Effector CD8-positive, alpha-beta T cell (primary cell): ENCODE measurements around the gene UXS1.

ENCODE experiments used
- DNase-seq: peaks from one replicate; lab custom pipeline; 2025; lab: John Stamatoyannopoulos, UW

Gene UXS1

GRCh38 chr2:106189764-106190468, 4.2 kb downstream of the UXS1 start:
- DNase-seq, result no peak

GRCh38 chr2:106189325-106189724, 4.8 kb downstream of the UXS1 start:
- DNase-seq, result no peak

- no peak for DNase-seq
Measured at GRCh38 chr2:106187273-106187891, 6.7 kb downstream of the UXS1 start.

GRCh38 chr2:106185475-106186184, 8.5 kb downstream of the UXS1 start:
- no peak for DNase-seq

- DNase-seq, result no peak
Measured at GRCh38 chr2:106184857-106185256, 9.2 kb downstream of the UXS1 start.

GRCh38 chr2:106184394-106184793, 9.7 kb downstream of the UXS1 start:
- DNase-seq, result no peak

GRCh38 chr2:106183101-106183696, 10.9 kb downstream of the UXS1 start:
- no peak for DNase-seq

GRCh38 chr2:106181064-106181463, 13.0 kb downstream of the UXS1 start:
- DNase-seq, result no peak

GRCh38 chr2:106180602-106181001, 13.5 kb downstream of the UXS1 start:
- no peak for DNase-seq

GRCh38 chr2:106178716-106179115, 15.4 kb downstream of the UXS1 start:
- DNase-seq, result no peak

GRCh38 chr2:106177581-106177980, 16.5 kb downstream of the UXS1 start:
- no peak for DNase-seq

- DNase-seq, result no peak
Measured at GRCh38 chr2:106176446-106177099, 17.5 kb downstream of the UXS1 start.

GRCh38 chr2:106175086-106175850, 18.8 kb downstream of the UXS1 start:
- no peak for DNase-seq

- DNase-seq, result no peak
Measured at GRCh38 chr2:106174056-106174455, 20.0 kb downstream of the UXS1 start.

- DNase-seq, result no peak
Measured at GRCh38 chr2:106172649-106173048, 21.5 kb downstream of the UXS1 start.

GRCh38 chr2:106168657-106169056, 25.4 kb downstream of the UXS1 start:
- no peak for DNase-seq

- DNase-seq, result no peak
Measured at GRCh38 chr2:106167067-106167466, 27.0 kb downstream of the UXS1 start.

- no peak for DNase-seq
Measured at GRCh38 chr2:106165561-106165960, 28.5 kb downstream of the UXS1 start.

- DNase-seq, result no peak
Measured at GRCh38 chr2:106165029-106165428, 29.1 kb downstream of the UXS1 start.

- DNase-seq, result no peak
Measured at GRCh38 chr2:106163948-106164545, 30.1 kb downstream of the UXS1 start.
